GM12801 (cell line): ENCODE data around the gene SLC9A9.

Source experiments
- TF ChIP-seq, protein P1 (sequence below): IDR thresholded peaks from one replicate; pipeline ENCODE4 v1.5.1; 2011; ENCODE audit warnings: control low read depth; ENCODE audit not compliant: insufficient read length; ENCODE audit errors: extremely low read depth

SLC9A9 gene

DNA sequence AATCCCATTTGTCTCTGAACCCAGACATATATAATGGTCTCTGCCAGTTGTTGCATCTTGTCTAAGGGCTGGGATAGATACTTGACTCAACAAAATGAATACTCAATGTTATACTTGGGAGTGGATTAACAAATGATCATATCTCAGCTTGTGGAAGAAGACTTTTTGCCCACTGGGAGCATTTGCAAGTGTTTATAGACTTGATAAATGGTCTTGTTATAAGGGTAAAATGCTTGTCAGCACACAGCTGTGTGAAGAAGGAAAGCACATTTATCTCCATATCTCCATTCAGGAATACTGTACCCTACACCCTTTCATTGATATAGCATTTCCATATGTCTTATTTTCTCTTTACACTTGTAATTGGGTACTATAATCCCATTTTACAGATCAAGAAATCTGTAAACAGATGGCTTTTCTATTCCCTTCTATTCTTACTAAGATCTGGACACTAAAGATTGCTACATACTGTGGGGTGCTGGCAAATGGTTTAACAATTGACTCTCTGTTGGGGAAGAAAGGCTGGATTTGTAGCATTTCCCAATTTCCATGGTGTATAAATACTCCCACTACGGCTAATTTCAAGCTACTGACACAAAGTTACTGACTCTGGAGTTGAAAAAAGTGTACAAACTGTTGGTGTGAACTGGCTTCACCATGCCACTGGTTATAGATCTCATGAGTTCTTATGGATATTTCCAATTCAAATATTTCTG is 574.1 kb downstream of the SLC9A9 start:
- TF ChIP-seq, protein P1, sequence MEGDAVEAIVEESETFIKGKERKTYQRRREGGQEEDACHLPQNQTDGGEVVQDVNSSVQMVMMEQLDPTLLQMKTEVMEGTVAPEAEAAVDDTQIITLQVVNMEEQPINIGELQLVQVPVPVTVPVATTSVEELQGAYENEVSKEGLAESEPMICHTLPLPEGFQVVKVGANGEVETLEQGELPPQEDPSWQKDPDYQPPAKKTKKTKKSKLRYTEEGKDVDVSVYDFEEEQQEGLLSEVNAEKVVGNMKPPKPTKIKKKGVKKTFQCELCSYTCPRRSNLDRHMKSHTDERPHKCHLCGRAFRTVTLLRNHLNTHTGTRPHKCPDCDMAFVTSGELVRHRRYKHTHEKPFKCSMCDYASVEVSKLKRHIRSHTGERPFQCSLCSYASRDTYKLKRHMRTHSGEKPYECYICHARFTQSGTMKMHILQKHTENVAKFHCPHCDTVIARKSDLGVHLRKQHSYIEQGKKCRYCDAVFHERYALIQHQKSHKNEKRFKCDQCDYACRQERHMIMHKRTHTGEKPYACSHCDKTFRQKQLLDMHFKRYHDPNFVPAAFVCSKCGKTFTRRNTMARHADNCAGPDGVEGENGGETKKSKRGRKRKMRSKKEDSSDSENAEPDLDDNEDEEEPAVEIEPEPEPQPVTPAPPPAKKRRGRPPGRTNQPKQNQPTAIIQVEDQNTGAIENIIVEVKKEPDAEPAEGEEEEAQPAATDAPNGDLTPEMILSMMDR: no peak

DNA sequence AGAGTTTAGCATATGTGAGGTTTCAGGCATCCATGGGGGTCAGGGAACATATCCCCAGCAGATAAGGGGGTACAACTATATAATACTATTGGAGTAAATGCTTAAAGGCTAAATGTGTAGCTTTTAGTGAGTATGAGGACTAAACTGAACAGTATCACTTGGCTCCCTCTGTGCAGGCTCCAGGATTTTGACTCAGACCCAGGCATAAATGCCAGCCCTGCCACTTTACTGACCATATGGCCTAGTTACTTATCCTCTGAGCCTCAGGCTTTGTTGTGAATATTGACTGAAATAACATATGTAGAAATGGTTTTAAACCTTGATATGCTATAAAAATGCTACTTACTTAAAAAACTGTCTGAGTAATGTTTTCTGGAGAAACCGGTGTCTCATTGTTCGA is 577.1 kb downstream of the SLC9A9 start:
- TF ChIP-seq, protein P1: no peak

DNA sequence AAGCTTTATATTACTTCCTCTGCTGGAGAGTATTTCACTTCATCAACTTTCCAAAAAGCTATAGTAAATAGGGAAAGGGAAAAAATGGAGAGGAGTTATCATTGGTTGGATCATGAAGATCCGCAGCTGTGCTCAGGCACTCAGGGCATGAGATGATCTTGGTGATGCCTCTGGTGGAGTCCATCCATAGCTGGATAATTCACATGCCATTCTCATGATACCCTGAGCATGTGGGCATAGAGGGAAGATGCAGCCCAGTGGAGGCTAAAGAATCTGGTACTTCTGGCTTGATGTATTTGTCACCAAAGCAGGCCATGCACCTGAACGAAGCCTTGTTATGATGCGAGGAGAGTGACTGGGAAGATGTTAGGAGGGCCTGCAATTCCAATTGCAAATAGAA is 578.5 kb downstream of the SLC9A9 start:
- TF ChIP-seq, protein P1: no peak

GRCh38 chr3:143267989-143268388 is 580.3 kb downstream of the SLC9A9 start:
- TF ChIP-seq, protein P1: no peak

- TF ChIP-seq, protein P1: no peak
These were observed 581.3 kb downstream of the SLC9A9 start for GRCh38 chr3:143266927-143267326.

- TF ChIP-seq, protein P1: no peak
These were observed 581.8 kb downstream of the SLC9A9 start for GRCh38 chr3:143266511-143266910.

GRCh38 chr3:143265501-143266070 is 582.7 kb downstream of the SLC9A9 start:
- TF ChIP-seq, protein P1: no peak
